Measurements from ENCODE around the gene LMBRD1.

The LMBRD1 gene

GRCh38 chr6:69783108-69783507 is 13.7 kb downstream of the LMBRD1 start:
- no peak for TF ChIP-seq EZH2phosphoT487 (IDR thresholded peaks at IDR 0.05; ENCODE audit: borderline replicate concordance, low read length)
- TF ChIP-seq CTCF (IDR thresholded peaks at IDR 0.05; ENCODE audit: low read depth, low read length, poor library complexity, severe bottlenecking) = no peak
- no peaks in the 10 kb centered on the region for H3K9me3 ChIP-seq (ENCODE audit: control insufficient read depth, insufficient read depth, low read length)
- peaks cover 37% of the 10 kb centered on the region for H3K79me2 ChIP-seq (ENCODE audit: control insufficient read depth, low read length)
- peaks cover 29% of the 10 kb centered on the region for H3K36me3 ChIP-seq (ENCODE audit: control insufficient read depth, low read length)
- no peak overlapping the region for H3K27ac ChIP-seq (ENCODE audit: low read depth, low read length)
- no peak overlapping the region for H3K4me2 ChIP-seq (ENCODE audit: low read length)
- H3K4me1 ChIP-seq (ENCODE audit: control insufficient read depth, low read length) = no peaks in the 10 kb centered on the region
- H3K4me3 ChIP-seq (ENCODE audit: low read length) = no peak overlapping the region
- no peaks in the 10 kb centered on the region for H3K27me3 ChIP-seq (ENCODE audit: control insufficient read depth, low read length)
- no peaks in the 10 kb centered on the region; the same call in 1 of the 2 replicates for H3K9me2 ChIP-seq (replicated peaks; ENCODE audit: control insufficient read depth, low read length)
- no peaks in the 10 kb centered on the region; the same call in 1 of the 2 replicates for H4K20me1 ChIP-seq (ENCODE audit: control insufficient read depth, insufficient read depth, low read depth, low read length)
- no peaks in the 10 kb centered on the region for H3F3A ChIP-seq (ENCODE audit: control insufficient read depth, insufficient read depth)

GRCh38 chr6:69780585-69781178 is 16.1 kb downstream of the LMBRD1 start:
- H3K4me2 ChIP-seq (ENCODE audit: low read length) = no peak overlapping the region
- H3K36me3 ChIP-seq (ENCODE audit: control insufficient read depth, low read length) = peaks cover 32% of the 10 kb centered on the region
- TF ChIP-seq EZH2phosphoT487 (IDR thresholded peaks at IDR 0.05; ENCODE audit: borderline replicate concordance, low read length) = no peak
- no peak for TF ChIP-seq CTCF (IDR thresholded peaks at IDR 0.05; ENCODE audit: low read depth, low read length, poor library complexity, severe bottlenecking)
- peaks cover 6% of the 10 kb centered on the region for H3K4me1 ChIP-seq (ENCODE audit: control insufficient read depth, low read length)
- H4K20me1 ChIP-seq (ENCODE audit: control insufficient read depth, insufficient read depth, low read depth, low read length) = no peaks in the 10 kb centered on the region; the same call in 1 of the 2 replicates
- no peaks in the 10 kb centered on the region for H3F3A ChIP-seq (ENCODE audit: control insufficient read depth, insufficient read depth)
- no peak overlapping the region for H3K27ac ChIP-seq (ENCODE audit: low read depth, low read length)
- no peaks in the 10 kb centered on the region; the same call in 1 of the 2 replicates for H3K9me2 ChIP-seq (replicated peaks; ENCODE audit: control insufficient read depth, low read length)
- no peaks in the 10 kb centered on the region for H3K27me3 ChIP-seq (ENCODE audit: control insufficient read depth, low read length)
- no peaks in the 10 kb centered on the region for H3K9me3 ChIP-seq (ENCODE audit: control insufficient read depth, insufficient read depth, low read length)
- peaks cover 30% of the 10 kb centered on the region for H3K79me2 ChIP-seq (ENCODE audit: control insufficient read depth, low read length)
- no peak overlapping the region for H3K4me3 ChIP-seq (ENCODE audit: low read length)

DNA sequence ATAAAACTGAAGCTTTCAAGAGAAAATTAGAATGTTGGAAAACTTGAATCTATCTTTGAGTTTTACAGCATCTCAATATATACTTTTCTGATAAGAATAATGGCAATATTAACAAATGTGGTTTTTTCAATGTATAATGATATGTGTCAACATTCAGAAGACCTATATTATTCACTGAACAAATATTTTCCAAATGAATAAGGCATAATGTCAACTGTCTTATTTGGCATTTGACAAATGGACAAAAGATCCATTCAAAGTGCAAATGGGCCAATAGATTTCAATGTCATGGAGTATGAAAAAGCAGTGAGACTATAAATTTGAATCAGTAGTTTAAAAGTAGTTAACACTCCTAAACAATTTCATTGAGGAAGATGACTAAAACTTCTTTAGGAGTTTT is 20.9 kb downstream of the LMBRD1 start:
- TF ChIP-seq EZH2phosphoT487 (IDR thresholded peaks at IDR 0.05; ENCODE audit: borderline replicate concordance, low read length) (no peak), CTCF (IDR thresholded peaks at IDR 0.05; ENCODE audit: low read depth, low read length, poor library complexity, severe bottlenecking) (no peak)
- Histone ChIP-seq H3K9me2 (replicated peaks; ENCODE audit: control insufficient read depth, low read length) (no peaks in the 10 kb centered on the region), H3K79me2 (ENCODE audit: control insufficient read depth, low read length) (peaks cover 9% of the 10 kb centered on the region), H3K4me1 (ENCODE audit: control insufficient read depth, low read length) (peaks cover 13% of the 10 kb centered on the region), H3F3A (ENCODE audit: control insufficient read depth, insufficient read depth) (no peaks in the 10 kb centered on the region), H3K36me3 (ENCODE audit: control insufficient read depth, low read length) (peaks cover 40% of the 10 kb centered on the region), H3K4me3 (ENCODE audit: low read length) (no peak overlapping the region), H3K4me2 (ENCODE audit: low read length) (peak overlapping the region; percentile 19; the same call in 1 of the 2 replicates), H4K20me1 (ENCODE audit: control insufficient read depth, insufficient read depth, low read depth, low read length) (no peaks in the 10 kb centered on the region; the same call in 1 of the 2 replicates), H3K27ac (ENCODE audit: low read depth, low read length) (no peak overlapping the region), H3K9me3 (ENCODE audit: control insufficient read depth, insufficient read depth, low read length) (no peaks in the 10 kb centered on the region), H3K27me3 (ENCODE audit: control insufficient read depth, low read length) (no peaks in the 10 kb centered on the region)

Data from DOHH2 (cell line).